Measurements from ENCODE around the gene TPTE2.
"Not testable (repeated sequence)": the region's sequence is repeated elsewhere in the genome, so short reads cannot be mapped to it uniquely, and the experiment has no call there.

DNA sequence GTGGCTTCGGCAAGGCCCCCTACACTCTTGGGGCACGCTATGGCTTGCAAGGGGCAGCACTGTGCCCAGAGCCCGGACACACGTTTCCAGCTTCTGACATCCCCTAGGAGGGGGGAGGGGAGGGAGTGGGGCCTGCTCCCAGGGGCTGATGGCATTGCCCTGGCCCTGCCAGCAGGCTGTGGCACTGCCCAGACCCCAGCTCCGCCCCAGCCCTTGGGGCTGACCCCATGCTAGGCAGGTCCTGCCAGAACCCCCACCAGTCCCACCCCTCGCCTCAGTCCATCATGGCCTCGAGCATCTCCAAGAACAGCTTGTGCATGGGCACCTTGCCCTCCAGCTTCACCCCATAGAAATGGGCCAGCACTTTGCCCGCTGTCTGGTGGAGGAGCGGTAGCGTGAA is 1.6 kb downstream of the TPTE2 start:
- TF ChIP-seq, protein P1, sequence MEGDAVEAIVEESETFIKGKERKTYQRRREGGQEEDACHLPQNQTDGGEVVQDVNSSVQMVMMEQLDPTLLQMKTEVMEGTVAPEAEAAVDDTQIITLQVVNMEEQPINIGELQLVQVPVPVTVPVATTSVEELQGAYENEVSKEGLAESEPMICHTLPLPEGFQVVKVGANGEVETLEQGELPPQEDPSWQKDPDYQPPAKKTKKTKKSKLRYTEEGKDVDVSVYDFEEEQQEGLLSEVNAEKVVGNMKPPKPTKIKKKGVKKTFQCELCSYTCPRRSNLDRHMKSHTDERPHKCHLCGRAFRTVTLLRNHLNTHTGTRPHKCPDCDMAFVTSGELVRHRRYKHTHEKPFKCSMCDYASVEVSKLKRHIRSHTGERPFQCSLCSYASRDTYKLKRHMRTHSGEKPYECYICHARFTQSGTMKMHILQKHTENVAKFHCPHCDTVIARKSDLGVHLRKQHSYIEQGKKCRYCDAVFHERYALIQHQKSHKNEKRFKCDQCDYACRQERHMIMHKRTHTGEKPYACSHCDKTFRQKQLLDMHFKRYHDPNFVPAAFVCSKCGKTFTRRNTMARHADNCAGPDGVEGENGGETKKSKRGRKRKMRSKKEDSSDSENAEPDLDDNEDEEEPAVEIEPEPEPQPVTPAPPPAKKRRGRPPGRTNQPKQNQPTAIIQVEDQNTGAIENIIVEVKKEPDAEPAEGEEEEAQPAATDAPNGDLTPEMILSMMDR (IDR thresholded peaks at IDR 0.05): not testable (repeated sequence)
- TF ChIP-seq POLR2A (IDR thresholded peaks at IDR 0.05): not testable (repeated sequence)
